NCI-H526 treated with DMSO at 0.1 percent for 48 hours (cell line): ENCODE data around the gene ACTG1.
A peak's percentile ranks its signal among the peaks of the same experiment; 100 is the strongest.

Source experiments
- DNase-seq: peaks from one replicate; lab custom pipeline; 2025; lab: John Stamatoyannopoulos, UW

The ACTG1 gene

GRCh38 chr17:81512562-81513371, at the start of gene ACTG1:
Gene ACTG1 (minus strand): TSS chr17:81512799. CDS start chr17:81512354, 445 bp downstream.
- DNase-seq, result peak; percentile 61

DNA sequence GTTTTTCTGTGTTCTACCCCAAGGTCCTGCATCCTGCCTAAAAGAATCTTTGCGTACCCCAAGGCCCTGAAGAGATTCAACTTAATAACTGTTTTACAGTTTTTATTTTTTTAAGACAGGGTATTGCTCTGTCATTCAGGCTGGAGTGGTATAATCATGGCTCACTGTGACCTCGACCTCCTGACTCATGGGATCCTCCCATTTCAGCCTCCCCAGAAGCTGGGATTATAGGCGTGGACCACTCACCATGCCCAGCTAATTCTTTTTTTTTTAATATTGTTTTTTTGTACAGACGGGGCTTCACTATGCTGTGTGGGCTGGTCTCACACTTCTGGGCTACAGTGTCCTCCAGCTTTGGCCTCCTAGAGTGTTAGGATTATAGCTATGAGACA, 48.9 kb upstream of the ACTG1 start:
- no peak for DNase-seq

DNA sequence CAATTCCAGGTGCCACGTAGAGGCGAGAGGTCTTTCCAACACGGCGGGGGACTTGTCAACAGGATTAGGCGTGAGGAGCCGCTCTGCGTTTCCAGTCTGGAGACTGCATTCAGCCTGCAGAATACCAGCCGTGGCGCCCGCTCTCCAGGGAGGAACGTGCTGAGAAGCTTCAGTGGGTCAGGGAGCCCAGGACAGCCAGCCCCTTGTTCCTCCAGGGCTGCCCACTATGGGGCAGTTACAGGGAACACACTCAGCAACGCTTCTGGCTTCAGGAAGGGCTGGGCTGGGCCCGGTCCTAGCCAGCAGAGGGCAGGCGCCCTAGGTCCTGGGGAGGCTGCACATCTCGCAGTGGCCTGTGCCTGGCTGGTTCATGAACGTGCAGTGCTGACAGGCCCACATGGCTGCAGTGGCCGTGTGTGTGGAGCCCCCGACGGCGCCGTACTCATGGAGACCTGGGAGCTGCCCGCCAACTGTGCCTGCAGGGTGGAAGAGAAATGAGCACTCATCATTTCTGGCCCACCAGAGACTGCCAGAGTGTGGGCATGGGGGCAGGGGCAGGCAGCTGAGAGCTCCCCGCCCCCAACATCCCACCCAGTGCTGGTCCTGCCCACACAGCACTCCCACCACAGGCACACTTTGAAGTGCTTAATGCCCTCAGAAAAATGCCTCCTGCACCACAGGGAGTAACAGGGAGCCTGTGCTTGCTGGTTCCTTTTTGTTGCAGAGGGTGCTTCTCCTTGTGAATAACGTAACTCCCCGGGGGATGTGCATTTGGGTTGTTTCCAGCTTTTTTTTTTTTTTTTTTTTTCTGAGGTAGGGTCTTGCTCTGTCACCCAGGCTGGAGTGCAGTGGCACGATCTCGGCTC, 46.6 kb upstream of the ACTG1 start:
- DNase-seq, result no peak

DNA sequence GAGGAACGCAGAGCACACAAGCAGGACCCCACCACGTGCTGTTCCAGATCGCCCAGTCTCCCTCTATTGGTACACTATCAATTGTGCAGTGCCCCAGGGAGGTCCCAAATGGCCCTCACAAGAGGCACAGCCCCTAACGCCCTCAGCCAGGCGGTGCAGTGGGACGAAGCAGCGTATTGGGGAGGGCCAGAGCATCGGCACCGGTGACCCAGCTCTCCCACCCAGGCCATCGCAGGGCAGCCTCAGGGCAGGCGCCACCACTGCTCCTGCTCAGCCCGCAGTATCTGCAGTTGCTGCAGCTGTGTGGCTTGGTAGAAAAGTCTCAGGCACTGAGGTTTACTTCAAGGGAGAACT, 45.5 kb upstream of the ACTG1 start:
- DNase-seq, result no peak

DNA sequence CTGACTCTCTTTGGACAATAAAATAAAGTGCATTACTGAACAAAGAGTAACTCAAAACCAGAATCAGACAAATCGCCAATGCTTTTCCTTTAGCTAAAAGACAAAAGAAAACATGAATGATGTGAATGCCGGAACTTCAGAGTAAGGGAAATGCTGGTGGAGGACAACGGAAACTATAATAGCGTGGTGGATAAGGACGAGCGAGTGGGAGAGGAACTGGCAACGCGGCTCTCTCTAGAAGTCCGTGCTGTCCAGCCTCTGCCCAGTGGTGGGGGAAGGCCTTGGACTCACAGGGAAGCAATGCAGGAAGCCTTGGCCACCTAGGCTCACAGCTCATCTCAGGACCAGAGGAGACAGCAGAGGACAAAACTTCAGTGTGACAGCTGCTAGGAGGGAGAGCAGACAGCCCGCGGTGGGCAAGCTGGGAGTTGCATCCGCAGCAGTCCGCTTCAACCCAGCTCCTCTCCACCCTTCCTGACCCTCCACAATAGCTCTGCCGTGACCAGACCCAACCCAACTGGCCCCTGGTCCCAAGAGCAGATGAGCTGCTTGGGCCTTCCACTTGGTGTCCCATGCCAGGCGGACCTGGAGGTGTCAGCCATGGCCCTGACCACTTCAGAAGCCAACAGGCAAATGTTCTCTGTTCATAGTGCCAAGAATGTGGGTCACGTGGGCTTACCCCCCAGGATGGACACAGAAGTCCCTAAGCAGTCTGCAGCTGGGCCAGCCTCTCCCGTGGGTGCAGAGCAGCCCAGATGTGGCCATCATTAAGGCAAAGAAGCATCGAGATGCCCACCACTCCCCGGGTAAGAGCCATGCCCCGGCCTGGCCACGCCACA, 44.9 kb upstream of the ACTG1 start:
- DNase-seq, result no peak

DNA sequence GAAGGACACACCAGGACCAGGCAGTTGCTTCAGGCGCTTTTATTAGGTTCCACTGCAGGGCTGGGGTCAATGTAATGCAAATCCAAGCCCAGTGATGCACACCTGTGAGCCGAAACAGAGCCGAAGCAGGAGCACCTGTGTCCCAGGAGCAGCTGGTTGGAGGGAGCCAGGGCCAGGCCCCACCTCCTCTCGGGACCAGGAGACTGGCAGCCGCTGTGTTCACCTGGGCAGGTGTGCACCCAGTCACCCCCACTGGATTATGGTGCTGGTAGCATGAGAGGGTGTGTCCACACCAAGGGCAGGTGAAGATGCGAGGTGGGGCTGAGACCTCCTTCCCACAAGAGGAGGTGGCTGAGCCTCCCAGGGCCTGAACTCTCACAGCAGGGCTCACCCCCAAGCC, 44.3 kb upstream of the ACTG1 start:
- DNase-seq, result peak; percentile 80

- no peak for DNase-seq
These were observed 43.6 kb upstream of the ACTG1 start for GRCh38 chr17:81556175-81556691.

DNA sequence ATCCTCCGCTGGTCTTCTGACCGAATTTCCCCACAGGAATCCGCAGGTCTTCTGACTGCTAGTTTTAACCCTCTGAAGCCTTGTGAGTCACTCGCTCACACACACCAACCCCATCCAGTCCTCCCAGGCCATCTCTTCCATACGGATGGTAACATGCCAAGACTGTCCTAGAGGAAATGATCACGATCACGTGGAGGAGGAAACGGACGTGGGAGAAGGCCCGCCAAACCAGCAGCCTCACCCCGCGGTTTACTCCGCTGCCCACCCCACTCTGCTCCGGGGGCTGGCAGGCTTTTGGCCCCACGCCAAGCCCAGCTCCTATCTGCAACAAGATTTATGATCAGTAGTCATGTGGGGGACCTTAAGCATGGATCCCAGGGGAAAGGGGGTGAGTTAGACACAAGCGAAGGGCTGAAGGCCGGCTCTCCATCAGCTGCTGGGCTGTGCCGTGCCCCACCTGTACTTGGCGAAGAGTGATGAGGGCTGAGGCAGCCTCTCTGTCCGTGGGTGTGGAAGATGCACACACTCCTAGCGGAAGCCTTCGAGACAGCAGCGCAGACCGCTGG, 41.1 kb upstream of the ACTG1 start:
- DNase-seq, result peak; percentile 53

DNA sequence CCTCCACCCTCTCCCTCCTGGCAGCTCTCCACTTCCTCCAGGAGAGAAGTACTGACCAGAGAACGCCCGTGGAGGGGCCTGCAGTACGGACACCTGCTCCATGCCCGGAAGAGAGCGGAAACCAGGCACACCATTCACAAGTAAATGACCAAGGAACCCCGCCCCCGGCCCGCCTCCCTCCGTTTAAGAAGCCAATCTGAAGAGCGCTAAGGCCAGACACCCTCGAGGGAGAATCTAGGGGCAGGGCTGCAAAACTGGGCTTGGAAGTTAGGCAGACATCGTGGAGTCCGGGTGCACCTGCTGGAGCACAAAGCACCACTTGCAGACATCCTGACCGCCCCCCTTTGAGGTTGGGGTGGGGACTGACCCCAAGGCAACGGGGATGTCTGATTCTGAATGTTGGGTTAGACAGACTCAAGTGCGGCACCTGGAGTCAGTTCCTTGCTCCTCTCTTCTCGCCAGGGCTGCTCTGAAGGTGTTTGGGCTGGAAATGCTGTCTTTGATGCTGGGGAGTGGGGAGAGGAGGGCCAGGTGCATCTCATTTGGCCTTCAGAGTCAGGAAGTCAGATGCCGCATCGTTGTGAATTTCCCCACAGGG, 40.5 kb upstream of the ACTG1 start:
- DNase-seq, result peak; percentile 84

GRCh38 chr17:81552244-81553017, 39.8 kb upstream of the ACTG1 start, which contains the start of gene FAAP100:
Gene FAAP100 (minus strand): TSS chr17:81552353. CDS start chr17:81552330, 23 bp downstream.
- peak; percentile 84 for DNase-seq

DNA sequence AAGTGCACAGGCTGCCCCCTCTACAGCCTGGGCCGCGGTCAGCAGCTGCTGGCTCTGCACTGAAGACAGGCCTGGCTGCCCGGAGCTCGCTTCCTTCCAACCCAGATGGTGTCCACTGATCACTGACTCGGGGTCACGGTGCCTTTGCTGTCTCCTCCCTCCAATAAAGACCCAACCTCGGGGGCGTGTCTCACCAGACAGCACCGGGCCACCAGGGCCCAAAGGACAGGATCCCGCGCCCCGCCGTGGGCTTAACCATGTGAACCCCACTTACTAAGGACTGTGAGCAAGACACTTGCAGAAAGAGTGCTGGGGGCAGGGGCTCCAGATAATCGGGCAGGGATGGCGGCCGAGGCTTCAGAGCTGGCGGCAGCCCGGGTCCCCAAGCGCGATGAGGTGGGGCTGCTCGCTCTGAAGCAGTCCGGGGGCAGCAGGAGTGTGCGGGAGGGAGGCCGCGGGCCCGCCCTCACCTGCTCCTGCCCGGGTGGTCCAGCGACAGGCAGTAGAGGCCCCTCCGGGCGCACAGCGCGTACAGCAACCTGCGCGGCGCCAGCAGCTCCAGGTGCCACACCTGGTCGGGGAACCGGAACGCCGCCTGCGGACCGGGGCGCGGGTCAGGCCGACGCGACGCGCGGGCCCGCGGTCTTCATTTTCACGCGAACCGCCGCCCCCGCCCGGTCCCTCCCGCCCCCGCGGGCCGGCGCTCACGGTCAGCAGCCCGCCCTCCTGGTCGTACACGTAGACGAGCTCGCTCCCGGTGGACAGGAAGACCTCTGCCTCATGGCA, 39.1 kb upstream of the ACTG1 start:
- DNase-seq, result no peak

DNA sequence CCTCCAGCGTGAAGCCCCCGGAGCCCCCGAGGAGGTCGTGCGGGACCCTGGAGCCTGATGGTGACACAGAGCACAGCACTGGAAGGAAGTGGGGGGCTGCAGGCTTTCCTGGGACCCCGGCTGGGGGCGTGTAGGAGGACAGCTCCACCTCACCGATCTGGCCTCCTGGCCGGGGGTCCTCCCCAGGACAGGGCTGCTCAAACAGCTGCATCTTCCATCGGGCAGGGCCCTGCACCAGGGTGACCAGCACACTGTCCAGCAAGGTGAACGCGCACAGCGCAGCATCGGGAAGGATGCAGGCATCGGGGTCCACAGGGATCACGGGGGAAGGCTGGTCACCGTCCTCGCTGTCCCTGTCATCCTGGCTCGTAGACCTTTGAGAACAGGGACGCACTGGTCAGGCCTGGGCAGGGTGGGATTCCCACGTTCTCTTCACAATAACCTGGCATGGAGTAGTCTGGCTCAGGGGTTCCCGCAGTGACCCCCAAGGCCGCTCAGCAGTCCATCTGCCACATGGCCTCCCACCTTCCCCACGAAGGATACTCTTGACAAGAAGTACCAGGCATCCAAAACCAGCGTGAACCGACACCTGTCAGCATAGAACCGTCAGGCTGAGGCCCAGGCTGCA, 38.3 kb upstream of the ACTG1 start:
- no peak for DNase-seq

DNA sequence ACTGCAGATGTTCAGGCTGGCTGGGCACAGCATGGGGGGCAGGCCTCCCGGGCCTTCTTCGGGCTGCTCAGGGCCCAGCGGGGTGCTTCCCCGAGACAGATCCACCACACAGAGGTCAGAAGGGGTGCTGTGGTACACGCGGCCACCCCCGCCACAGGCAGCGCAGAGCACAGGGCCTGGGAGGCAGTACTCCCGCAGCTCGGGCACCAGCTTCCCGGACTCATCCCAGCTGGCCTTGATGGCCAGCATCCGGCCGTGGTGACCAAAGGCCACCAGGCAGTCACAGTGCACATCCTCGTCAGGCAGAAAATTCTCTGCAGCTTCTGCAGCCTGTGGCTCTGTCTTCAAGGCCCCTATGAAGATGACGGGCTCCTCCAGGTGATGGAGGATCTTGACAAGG, 37.7 kb upstream of the ACTG1 start:
- no peak for DNase-seq

- no peak for DNase-seq
These were observed 37.2 kb upstream of the ACTG1 start for GRCh38 chr17:81549826-81550225.

DNA sequence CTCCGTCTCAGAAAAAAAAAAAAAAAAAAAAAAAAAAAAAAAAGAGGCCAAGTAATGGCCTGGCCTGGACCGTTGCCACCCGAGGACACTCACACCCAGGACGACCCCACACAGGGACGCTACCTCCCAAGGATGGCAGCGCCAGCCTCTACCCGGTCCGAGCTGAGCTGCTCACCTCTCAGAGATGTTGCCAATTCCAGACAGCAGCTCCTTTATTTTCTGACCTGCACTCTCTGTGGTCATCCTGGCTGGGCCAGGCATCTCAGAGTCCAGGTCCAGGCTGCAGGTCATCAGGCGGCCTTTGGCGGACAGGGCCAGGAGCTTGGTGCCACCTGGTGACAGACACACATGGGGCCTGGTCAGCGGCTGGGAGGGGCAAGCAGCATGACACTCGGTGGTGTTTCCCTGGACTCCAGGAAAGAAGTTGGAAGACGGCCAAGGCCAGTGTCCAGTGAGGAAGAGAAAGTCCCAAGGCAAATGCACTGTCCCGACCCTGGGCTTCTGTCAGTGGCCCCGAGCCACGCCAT, 36.5 kb upstream of the ACTG1 start:
- no peak for DNase-seq

GRCh38 chr17:81547614-81547982, 35.0 kb upstream of the ACTG1 start:
- DNase-seq, result no peak

DNA sequence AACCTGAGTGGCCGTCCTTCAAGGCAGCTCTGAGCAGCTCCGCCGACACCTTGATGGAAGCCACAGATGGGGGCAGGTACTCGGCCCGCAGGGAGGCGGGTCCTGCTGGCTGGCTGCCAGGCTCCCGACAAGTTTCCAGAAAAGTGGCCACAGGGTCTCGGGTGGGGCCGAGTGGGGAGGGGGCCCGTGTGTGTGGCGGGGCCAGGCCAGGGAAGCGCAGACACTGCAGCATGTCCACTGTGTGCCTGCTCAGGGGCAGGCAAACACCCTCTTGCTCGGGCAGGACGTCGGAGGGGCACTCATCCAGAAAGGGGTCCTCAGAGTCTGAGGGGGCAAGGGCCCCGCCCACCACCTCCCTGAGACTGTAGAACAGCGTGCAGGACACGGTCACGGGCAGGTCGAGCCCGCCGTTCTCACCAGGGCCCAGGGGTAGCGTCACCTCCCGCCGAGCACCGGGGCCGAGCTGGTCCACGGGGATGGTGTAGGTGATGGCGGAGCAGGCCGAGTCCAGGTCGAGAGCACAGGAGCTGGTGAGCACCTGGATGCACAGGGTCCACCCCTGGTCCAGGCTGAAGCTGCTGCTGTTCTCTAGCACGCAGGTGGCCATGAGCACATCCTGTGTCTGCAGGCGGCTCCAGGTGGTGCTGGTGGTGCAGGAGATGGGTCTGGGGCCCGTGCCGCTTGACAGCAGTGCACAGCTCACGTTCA, 34.5 kb upstream of the ACTG1 start:
- DNase-seq, result no peak
